Measurements from ENCODE around the gene RDM1. TPM values are rescaled to one million over a fixed set of nuclear protein-coding genes. Genes with fewer than 3 reads are reported as not detected.

Gene RDM1
- total RNA-seq, 2 donors from 2014 or later = not detected

DNA sequence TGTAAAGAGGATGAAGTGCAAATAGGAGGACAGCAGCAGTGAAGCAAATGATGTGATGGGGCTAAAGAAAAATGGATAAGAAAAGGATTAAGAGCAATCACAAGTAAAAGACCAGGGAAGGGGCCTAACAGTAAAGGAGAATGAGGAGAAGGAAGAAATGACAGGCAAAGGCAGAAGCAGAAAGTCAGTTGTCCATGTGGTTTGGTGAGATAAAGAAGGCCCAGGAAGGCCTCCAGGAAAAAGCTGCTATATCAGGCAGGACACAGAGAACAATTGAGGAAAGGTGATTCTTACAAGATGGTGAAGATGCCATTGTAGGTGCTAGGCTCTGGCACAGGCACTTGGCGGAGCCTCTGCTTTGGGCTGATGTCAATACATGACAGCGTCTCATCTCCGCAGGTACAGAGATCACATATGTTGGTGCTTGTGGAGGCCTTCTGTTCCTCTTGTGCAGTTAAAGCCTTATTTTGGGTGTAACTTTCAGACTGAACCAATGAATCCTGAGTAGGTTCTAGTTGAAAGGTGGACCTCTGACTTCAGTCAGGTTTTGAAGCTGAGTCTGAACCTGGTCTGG lies 18.1 kb downstream of the RDM1 start:
- Histone ChIP-seq H3K9me3 (no peaks in the 10 kb centered on the region), H3K27me3 (no peaks in the 10 kb centered on the region), H3K36me3 (no peaks in the 10 kb centered on the region), H3K4me1 (no peaks in the 10 kb centered on the region), H3K4me3 (no peak overlapping the region), H3K27ac (no peak overlapping the region)
- TF ChIP-seq, protein P1, sequence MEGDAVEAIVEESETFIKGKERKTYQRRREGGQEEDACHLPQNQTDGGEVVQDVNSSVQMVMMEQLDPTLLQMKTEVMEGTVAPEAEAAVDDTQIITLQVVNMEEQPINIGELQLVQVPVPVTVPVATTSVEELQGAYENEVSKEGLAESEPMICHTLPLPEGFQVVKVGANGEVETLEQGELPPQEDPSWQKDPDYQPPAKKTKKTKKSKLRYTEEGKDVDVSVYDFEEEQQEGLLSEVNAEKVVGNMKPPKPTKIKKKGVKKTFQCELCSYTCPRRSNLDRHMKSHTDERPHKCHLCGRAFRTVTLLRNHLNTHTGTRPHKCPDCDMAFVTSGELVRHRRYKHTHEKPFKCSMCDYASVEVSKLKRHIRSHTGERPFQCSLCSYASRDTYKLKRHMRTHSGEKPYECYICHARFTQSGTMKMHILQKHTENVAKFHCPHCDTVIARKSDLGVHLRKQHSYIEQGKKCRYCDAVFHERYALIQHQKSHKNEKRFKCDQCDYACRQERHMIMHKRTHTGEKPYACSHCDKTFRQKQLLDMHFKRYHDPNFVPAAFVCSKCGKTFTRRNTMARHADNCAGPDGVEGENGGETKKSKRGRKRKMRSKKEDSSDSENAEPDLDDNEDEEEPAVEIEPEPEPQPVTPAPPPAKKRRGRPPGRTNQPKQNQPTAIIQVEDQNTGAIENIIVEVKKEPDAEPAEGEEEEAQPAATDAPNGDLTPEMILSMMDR (IDR thresholded peaks at IDR 0.05) = no peak
- no peak for DNase-seq (ENCODE audit: low spot score)

DNA sequence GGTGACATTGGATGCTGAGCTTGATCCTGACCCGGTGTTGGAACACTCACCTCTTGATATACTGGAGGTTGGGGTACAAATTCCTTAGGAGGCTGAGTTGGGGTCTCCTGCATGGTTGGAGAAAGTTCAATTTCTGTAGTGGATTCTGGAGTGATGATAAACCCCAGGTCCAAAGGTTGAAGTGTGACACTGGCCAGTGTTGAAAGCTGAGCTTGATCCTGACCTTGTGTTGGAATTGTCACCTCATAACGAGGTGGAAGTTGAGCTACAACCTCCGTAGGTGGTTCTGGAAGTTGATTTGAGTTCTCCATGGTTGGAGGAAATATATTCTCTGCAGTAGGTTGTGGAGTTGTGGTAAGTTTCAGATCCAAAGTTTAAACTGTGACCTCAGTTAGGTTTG lies 21.2 kb downstream of the RDM1 start:
- Histone ChIP-seq H3K4me1 (no peaks in the 10 kb centered on the region), H3K27me3 (no peaks in the 10 kb centered on the region), H3K4me3 (no peak overlapping the region), H3K36me3 (no peaks in the 10 kb centered on the region), H3K9me3 (no peaks in the 10 kb centered on the region), H3K27ac (no peak overlapping the region)
- TF ChIP-seq, protein P1 (IDR thresholded peaks at IDR 0.05) = no peak
- no peak for DNase-seq (ENCODE audit: low spot score)

DNA sequence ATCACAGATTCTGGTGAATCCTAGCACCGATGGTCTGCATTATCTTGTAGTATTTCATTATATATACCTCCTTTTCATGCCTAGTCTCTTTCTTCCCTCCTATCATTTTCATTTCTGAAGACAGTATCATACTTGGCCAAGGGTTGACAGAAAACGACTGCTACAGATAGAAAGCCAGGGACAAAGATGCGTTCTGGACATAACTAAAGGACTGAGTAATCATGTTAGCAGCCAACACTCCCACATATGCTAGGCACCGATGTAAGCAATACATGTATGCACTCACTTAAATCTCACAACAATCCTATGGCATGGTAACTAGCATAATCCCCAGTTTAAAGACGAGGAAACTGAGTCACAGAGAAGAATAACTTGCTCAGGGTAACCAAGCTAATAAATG lies 22.9 kb downstream of the RDM1 start:
- Histone ChIP-seq H3K27ac (no peak overlapping the region), H3K4me3 (no peak overlapping the region), H3K4me1 (no peaks in the 10 kb centered on the region), H3K27me3 (no peaks in the 10 kb centered on the region), H3K36me3 (no peaks in the 10 kb centered on the region), H3K9me3 (no peaks in the 10 kb centered on the region)
- TF ChIP-seq, protein P1 (IDR thresholded peaks at IDR 0.05) = no peak
- DNase-seq (ENCODE audit: low spot score) = no peak

DNA sequence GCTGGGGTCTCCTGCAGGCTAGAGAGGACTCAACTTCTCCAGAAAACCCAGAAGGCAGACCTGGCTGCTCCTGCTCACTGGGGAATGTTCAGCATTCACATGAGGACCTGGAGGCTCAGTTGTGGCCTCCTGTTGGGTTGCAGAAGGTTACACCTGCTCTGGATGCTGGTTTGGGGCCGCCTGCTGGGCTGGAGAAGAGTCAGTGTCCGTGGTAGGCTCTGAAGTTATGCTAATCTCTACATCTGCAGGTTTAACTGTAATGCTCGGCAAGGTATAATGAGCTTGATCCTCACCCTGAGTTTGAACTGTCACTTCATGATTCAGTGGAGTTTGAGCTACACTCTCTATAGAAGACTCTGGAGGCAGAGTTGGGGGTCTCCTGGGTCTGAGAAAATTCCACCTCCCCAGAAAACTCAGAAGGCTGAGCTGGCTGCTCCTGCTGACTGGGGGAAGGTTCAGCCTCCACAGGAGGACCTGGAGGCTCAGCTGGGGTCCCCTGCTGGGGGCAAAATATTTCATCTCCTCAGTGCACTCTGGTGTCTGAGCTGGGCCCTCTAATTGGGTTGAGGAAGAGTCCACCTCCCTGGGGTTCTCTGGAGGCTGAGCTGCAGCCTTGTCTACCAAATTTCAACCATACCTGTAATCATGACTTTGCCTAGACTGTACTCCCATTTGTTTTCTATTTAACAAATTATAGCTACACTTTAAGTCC lies 23.5 kb downstream of the RDM1 start:
- no peaks in the 10 kb centered on the region for H3K9me3 ChIP-seq
- TF ChIP-seq, protein P1 (IDR thresholded peaks at IDR 0.05) = no peak
- no peak for DNase-seq (ENCODE audit: low spot score)
- H3K4me3 ChIP-seq = no peak overlapping the region
- H3K36me3 ChIP-seq = no peaks in the 10 kb centered on the region
- no peak overlapping the region for H3K27ac ChIP-seq
- H3K4me1 ChIP-seq = no peaks in the 10 kb centered on the region
- no peaks in the 10 kb centered on the region for H3K27me3 ChIP-seq

DNA sequence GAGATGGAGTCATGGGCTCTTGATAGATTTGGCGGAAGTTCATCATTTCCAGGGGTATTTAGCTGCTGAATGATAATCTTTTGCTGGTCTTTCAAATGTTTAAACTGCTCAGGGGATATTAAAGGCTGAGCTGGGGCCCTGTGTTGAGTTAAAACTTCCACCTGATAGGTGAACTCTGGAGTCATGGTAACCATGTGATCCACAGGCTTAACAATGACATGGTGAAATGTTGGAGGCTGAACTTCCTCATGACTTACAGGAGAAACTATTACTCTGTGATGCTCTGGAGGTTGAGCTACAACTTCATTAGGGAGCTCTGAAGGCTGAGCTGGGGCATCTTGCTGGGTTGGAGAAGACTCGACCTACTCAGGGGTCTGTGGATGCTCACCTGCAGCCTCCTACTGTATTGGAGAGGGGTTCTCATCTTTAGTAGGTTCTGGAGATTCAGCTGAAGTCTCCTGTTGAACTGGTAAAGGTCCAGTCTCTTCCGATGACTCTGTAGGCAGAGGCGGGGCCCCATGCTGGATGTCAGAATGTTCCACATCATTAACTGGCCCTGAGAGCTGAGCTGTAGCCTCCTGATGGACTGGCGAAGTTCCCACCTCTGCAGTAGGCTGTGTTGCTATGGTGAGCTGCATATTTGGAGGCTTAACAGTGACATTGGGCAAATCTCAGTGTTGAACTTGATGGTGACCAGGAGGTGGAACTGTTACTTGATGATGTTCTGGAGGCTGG lies 24.2 kb downstream of the RDM1 start:
- H3K27me3 ChIP-seq = no peaks in the 10 kb centered on the region
- no peak overlapping the region for H3K27ac ChIP-seq
- TF ChIP-seq, protein P1 (IDR thresholded peaks at IDR 0.05) = no peak
- H3K4me3 ChIP-seq = no peak overlapping the region
- H3K36me3 ChIP-seq = no peaks in the 10 kb centered on the region
- no peaks in the 10 kb centered on the region for H3K9me3 ChIP-seq
- no peak for DNase-seq (ENCODE audit: low spot score)
- no peaks in the 10 kb centered on the region for H3K4me1 ChIP-seq
